ENCODE results near the gene RPL41. TPM values are rescaled to one million over a fixed set of nuclear protein-coding genes. Genes with fewer than 3 reads are reported as not detected.

Gene RPL41
- total RNA-seq, 1 donor from 2014 or later, result 3,078 TPM

GRCh38 chr12:56124133-56124532 is 7.7 kb downstream of the RPL41 start:
- peaks cover 25% of the 10 kb centered on the region for H3K79me2 ChIP-seq (ENCODE audit: insufficient read depth, low read length)
- H3K4me3 ChIP-seq (ENCODE audit: insufficient read depth, low read depth, low read length), result no peak overlapping the region
- no peak overlapping the region for H2AFZ ChIP-seq (ENCODE audit: low read depth, low read length)
- H3K4me3 Mint-ChIP-seq (ENCODE audit: unreplicated experiment), result peak overlapping the region; percentile 6
- peaks cover 2% of the 10 kb centered on the region for H3K36me3 ChIP-seq (ENCODE audit: insufficient read depth, low read length)
- no peak for FAIRE-seq
- H3K27me3 Mint-ChIP-seq (ENCODE audit: low read depth, unreplicated experiment), result no peaks in the 10 kb centered on the region
- H3K27me3 ChIP-seq (ENCODE audit: insufficient read depth, low read length), result no peaks in the 10 kb centered on the region
- H3K4me2 ChIP-seq (ENCODE audit: low read length), result no peak overlapping the region
- TF ChIP-seq CTCF (IDR thresholded peaks at IDR 0.05; ENCODE audit: insufficient read depth, low read depth, low read length) (no peak), EZH2 (IDR thresholded peaks at IDR 0.05; ENCODE audit: insufficient read depth, low read length) (no peak)
- H3K4me1 Mint-ChIP-seq (ENCODE audit: low read depth, unreplicated experiment), result peaks cover 26% of the 10 kb centered on the region
- H3K9me3 ChIP-seq (ENCODE audit: insufficient read depth, low read depth, low read length), result no peaks in the 10 kb centered on the region
- peak overlapping the region; percentile 20 for H3K27ac Mint-ChIP-seq (ENCODE audit: unreplicated experiment)
- no peak for DNase-seq (ENCODE audit: low read depth)
- no peak overlapping the region for H3K9ac ChIP-seq (ENCODE audit: low read length)
- H3K4me1 ChIP-seq (ENCODE audit: insufficient read depth, low read length), result peaks cover 20% of the 10 kb centered on the region
- H3K36me3 Mint-ChIP-seq (ENCODE audit: low read depth, unreplicated experiment), result peaks cover 8% of the 10 kb centered on the region
- H4K20me1 ChIP-seq (ENCODE audit: insufficient read depth, low read length), result no peaks in the 10 kb centered on the region
- no peaks in the 10 kb centered on the region for H3K9me3 Mint-ChIP-seq (ENCODE audit: unreplicated experiment)
- H3K27ac ChIP-seq (ENCODE audit: low read depth, low read length), result no peak overlapping the region

- Histone ChIP-seq H2AFZ (ENCODE audit: low read depth, low read length) (no peak overlapping the region), H3K9me3 (ENCODE audit: insufficient read depth, low read depth, low read length) (no peaks in the 10 kb centered on the region), H3K36me3 (ENCODE audit: insufficient read depth, low read length) (peaks cover 10% of the 10 kb centered on the region), H3K4me3 (ENCODE audit: insufficient read depth, low read depth, low read length) (peak overlapping the region; percentile 66), H3K9ac (ENCODE audit: low read length) (peak overlapping the region; percentile 74), H3K4me2 (ENCODE audit: low read length) (peak overlapping the region; percentile 90), H3K27ac (ENCODE audit: low read depth, low read length) (peak overlapping the region; percentile 59), H3K4me1 (ENCODE audit: insufficient read depth, low read length) (peaks cover 13% of the 10 kb centered on the region), H3K79me2 (ENCODE audit: insufficient read depth, low read length) (peaks cover 43% of the 10 kb centered on the region), H4K20me1 (ENCODE audit: insufficient read depth, low read length) (peaks cover 18% of the 10 kb centered on the region), H3K27me3 (ENCODE audit: insufficient read depth, low read length) (no peaks in the 10 kb centered on the region)
- TF ChIP-seq EZH2 (IDR thresholded peaks at IDR 0.05; ENCODE audit: insufficient read depth, low read length) (no peak), CTCF (IDR thresholded peaks at IDR 0.05; ENCODE audit: insufficient read depth, low read depth, low read length) (no peak)
- H3K27ac Mint-ChIP-seq (ENCODE audit: unreplicated experiment), result peak overlapping the region; percentile 48
- no peak for DNase-seq (ENCODE audit: low read depth)
- no peaks in the 10 kb centered on the region for H3K9me3 Mint-ChIP-seq (ENCODE audit: unreplicated experiment)
- H3K27me3 Mint-ChIP-seq (ENCODE audit: low read depth, unreplicated experiment), result no peaks in the 10 kb centered on the region
- FAIRE-seq, result no peak
- H3K4me3 Mint-ChIP-seq (ENCODE audit: unreplicated experiment), result peak overlapping the region; percentile 98
- H3K36me3 Mint-ChIP-seq (ENCODE audit: low read depth, unreplicated experiment), result peaks cover 2% of the 10 kb centered on the region
- H3K4me1 Mint-ChIP-seq (ENCODE audit: low read depth, unreplicated experiment), result peaks cover 22% of the 10 kb centered on the region
Measured at GRCh38 chr12:56126732-56127239, 10.4 kb downstream of the RPL41 start.

GRCh38 chr12:56127485-56127887 is 11.1 kb downstream of the RPL41 start:
- no peak for FAIRE-seq
- H3K9ac ChIP-seq (ENCODE audit: low read length), result peak overlapping the region; percentile 74
- H3K4me2 ChIP-seq (ENCODE audit: low read length), result peak overlapping the region; percentile 90

More at GRCh38 chr12:56127485-56127887, 11.1 kb downstream of the RPL41 start:
- H3K4me1 ChIP-seq (ENCODE audit: insufficient read depth, low read length), result peaks cover 13% of the 10 kb centered on the region
- peak overlapping the region; percentile 66 for H3K4me3 ChIP-seq (ENCODE audit: insufficient read depth, low read depth, low read length)
- H3K27ac ChIP-seq (ENCODE audit: low read depth, low read length), result peak overlapping the region; percentile 59
- H2AFZ ChIP-seq (ENCODE audit: low read depth, low read length), result peak overlapping the region; percentile 28
- TF ChIP-seq CTCF (IDR thresholded peaks at IDR 0.05; ENCODE audit: insufficient read depth, low read depth, low read length) (no peak), EZH2 (IDR thresholded peaks at IDR 0.05; ENCODE audit: insufficient read depth, low read length) (no peak)
- no peak for DNase-seq (ENCODE audit: low read depth)
- H3K79me2 ChIP-seq (ENCODE audit: insufficient read depth, low read length), result peaks cover 49% of the 10 kb centered on the region
- Mint-ChIP-seq H3K36me3 (ENCODE audit: low read depth, unreplicated experiment) (peaks cover 8% of the 10 kb centered on the region), H3K27ac (ENCODE audit: unreplicated experiment) (peak overlapping the region; percentile 97), H3K4me1 (ENCODE audit: low read depth, unreplicated experiment) (peaks cover 22% of the 10 kb centered on the region), H3K27me3 (ENCODE audit: low read depth, unreplicated experiment) (no peaks in the 10 kb centered on the region), H3K4me3 (ENCODE audit: unreplicated experiment) (peak overlapping the region; percentile 98), H3K9me3 (ENCODE audit: unreplicated experiment) (no peaks in the 10 kb centered on the region)
- peaks cover 10% of the 10 kb centered on the region for H3K36me3 ChIP-seq (ENCODE audit: insufficient read depth, low read length)
- no peaks in the 10 kb centered on the region for H3K9me3 ChIP-seq (ENCODE audit: insufficient read depth, low read depth, low read length)
- no peaks in the 10 kb centered on the region for H3K27me3 ChIP-seq (ENCODE audit: insufficient read depth, low read length)
- peaks cover 19% of the 10 kb centered on the region for H4K20me1 ChIP-seq (ENCODE audit: insufficient read depth, low read length)
